ENCODE results near the gene ITIH4.

DNA sequence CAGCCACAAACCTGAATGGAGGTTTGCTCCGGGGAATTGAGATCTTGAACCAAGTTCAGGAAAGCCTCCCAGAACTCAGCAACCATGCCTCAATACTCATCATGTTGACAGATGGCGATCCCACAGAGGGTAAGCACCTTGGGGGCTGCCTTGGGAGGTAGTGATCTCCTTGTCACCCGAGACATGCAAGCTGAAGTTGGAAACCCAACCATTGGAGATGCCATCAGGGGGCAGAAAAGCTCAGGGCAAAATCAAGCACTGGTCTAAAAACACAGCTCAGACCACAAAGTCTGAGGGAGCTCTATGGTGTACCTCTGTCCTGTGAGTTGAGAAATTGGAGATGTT lies 47.3 kb downstream of the ITIH4 start:
- TF ChIP-seq SIN3A (IDR thresholded peaks at IDR 0.05; ENCODE audit: borderline replicate concordance, insufficient read depth, low read depth, low read length) = no peak
- TF ChIP-seq POLR2AphosphoS5 (IDR thresholded peaks at IDR 0.05; ENCODE audit: low read depth, low read length) = no peak
- TF ChIP-seq, protein P1, sequence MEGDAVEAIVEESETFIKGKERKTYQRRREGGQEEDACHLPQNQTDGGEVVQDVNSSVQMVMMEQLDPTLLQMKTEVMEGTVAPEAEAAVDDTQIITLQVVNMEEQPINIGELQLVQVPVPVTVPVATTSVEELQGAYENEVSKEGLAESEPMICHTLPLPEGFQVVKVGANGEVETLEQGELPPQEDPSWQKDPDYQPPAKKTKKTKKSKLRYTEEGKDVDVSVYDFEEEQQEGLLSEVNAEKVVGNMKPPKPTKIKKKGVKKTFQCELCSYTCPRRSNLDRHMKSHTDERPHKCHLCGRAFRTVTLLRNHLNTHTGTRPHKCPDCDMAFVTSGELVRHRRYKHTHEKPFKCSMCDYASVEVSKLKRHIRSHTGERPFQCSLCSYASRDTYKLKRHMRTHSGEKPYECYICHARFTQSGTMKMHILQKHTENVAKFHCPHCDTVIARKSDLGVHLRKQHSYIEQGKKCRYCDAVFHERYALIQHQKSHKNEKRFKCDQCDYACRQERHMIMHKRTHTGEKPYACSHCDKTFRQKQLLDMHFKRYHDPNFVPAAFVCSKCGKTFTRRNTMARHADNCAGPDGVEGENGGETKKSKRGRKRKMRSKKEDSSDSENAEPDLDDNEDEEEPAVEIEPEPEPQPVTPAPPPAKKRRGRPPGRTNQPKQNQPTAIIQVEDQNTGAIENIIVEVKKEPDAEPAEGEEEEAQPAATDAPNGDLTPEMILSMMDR (IDR thresholded peaks at IDR 0.05) = no peak
